Amygdala (tissue), 56 donors: Measurements from ENCODE around the gene GTPBP10.
"Not testable (repeated sequence)": the region's sequence is repeated elsewhere in the genome, so short reads cannot be mapped to it uniquely, and the experiment has no call there.

Source experiments
- DNase-seq, 56 donors: peaks; one replicate each; lab custom pipeline; 2025; lab: John Stamatoyannopoulos, UW

GTPBP10 gene, protein sequence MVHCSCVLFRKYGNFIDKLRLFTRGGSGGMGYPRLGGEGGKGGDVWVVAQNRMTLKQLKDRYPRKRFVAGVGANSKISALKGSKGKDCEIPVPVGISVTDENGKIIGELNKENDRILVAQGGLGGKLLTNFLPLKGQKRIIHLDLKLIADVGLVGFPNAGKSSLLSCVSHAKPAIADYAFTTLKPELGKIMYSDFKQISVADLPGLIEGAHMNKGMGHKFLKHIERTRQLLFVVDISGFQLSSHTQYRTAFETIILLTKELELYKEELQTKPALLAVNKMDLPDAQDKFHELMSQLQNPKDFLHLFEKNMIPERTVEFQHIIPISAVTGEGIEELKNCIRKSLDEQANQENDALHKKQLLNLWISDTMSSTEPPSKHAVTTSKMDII

DNA sequence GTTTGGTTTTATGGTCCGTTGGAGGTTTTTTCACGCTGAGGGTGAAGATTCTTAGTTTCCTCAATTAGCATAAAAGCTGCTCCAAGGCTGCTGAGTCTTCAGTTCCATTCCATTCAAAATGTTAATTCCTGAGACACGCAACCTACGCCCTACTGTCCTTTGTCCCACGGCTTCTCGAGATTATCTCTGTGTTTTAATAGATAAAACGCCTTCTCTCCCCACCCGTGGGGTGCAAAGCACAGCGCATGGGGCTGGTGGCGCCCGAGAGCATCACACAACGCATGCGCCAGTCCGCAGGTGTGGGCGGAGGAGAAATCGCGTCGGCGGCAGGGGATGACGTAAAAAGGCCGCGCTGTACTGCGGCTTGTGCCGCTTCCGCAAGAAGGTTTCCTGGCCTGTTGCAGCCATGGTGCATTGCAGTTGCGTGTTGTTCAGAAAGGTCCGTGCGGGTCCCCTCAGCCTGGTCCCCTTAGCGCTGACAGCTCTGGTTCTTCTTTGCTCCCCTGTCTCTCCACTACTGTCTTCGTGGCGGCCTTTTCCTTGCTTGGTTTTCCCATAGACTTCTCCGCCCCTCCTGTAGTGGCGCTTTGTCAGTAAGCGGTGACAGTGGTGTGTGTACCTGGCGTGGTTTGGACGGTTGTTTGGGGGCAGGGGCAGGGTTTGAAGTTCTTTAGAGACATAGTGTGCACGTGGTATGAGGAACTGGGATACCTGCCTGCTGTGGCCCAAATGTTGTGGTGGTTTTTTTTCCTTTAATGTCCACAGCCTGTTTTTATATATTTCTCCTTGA lies at the start of gene GTPBP10:
Gene GTPBP10, plus strand, starts transcription at position 381 of the 790 bp plus-strand sequence. Its CDS starts 26 bp downstream, at position 407.
- peak; percentile 45 to 94 (median 84) for DNase-seq

DNA sequence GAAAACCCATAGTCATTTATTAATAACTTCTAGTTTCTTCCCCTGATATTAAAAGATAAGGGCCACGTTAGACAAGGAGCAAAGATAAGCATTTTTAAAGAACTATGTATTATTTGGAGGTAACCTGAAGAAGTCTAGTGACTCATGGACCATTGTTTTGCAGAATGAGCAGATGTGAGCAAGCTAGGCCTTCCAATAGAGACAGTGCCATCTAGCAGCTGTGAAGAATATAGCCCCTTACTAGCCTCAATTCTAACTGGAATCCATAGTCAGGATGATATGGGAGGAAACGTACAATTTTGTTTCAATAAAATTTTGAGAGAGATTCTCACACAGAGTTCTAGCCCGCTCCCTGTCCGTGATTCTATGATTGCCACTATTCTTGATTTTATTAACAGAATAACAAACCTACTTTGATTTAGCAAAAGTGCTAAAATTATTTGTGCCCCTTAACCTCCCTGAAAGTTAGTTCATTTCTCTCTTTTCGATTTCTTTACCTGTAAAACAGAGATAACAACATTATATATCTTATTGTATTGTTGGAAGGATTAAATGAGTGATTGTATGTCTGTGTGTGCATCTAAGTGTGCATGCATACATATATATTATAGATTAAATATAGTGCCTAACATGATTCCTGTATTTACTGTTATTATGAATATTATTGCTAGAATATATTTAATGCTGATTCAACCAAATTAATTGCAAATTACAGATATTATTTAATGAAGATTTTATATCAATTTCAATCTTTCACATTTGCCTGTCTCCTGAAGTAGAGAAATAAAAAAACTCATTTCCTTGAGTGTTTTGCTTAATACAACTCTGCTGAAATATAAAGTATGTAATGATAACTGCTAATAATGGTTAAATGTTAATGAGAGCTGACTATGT lies 48.1 kb upstream of the GTPBP10 start:
- peak in 1 of 56 donors; percentile 2 for DNase-seq

DNA sequence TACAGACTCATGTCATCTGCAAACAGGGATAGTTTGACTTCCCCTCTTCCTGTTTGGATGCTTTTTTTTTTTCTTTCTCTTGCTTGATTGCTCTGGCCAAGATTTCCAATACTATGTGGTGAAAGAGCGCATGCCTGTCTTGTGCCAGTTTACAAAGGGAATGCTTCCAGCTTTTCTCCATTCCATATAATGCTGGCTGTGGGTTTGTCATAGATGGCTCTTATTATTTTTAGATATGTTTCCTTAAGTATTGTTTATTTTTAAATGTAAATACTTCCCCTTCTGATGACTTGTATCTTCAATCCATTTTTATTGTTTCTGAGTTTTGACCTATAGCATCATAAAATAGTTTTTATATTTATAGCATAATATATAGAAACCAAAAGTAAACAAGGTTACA lies 43.3 kb upstream of the GTPBP10 start:
- DNase-seq: no peak

DNA sequence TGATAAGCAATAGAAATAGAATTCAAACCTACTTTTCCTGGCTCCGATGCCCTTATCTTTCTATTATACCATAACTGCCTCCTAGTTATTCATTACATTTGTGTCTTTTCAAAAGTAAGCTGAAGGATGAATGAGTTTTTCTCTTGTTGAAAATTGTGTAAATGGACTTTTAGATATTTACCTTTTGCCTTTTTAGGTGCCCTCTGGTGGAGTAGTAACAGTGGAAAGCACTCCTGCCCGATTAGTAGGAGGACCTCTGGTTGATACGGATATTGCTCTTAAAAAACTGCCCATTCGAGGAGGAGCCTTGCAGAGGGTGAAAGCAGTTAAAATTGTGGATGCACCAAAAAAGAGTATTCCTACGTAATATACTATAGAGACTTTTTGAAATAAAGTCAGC lies 36.6 kb upstream of the GTPBP10 start:
- no peak for DNase-seq

DNA sequence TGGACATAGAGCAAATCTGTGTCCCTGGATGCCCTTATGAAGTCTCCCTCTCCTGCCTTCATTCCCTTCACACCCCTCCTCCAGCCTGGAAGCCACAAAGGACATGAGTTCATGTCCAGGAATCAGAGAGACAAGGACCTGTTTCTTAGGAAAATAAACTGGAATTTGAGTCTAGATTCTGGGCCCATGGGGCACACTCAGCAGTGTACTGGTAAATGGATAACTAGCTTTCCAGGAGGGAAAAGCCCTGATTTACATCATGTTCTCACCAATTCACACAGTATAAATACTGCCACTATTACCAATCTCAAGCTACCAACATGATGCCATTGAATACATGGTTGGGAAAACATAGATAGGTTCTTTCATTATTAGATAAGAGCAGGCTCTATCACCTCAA lies 35.3 kb upstream of the GTPBP10 start:
- no peak for DNase-seq

DNA sequence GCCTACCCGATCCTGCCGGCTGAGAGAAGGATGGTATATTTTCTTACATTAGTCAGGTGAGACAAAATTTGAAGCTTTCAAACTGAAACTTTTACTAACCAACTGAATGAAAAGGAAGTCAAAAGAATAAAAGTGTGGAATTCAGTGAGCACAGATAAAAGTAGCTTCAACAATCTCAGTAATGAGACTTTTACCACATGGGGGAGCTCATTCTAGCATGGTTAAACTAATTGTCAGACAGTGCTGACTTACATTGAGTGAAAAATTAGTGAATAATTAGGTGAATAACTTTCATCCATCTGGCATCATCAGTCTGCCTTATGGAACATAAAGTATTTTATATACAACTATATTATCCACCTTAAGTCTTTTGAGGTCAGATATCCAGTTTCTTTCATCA lies 33.8 kb upstream of the GTPBP10 start:
- no peak for DNase-seq

DNA sequence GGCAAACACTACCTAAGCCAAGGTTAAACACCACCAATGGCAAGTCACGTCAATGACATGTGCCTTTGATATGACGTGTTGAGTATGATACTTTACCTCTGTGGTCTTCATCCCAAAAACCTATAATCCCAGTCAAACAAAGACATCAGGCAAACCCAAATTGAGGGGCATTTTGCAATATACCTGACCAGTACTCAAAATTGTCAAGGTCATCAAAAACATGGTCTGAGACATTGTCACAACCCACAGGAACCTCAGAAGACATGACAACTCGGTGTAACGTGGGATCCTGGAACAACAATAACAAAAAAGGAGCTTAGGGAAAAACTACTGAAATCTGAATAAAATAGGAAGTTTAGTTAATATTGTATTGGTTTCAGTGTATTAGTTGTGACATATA lies 32.6 kb upstream of the GTPBP10 start:
- no peak for DNase-seq

DNA sequence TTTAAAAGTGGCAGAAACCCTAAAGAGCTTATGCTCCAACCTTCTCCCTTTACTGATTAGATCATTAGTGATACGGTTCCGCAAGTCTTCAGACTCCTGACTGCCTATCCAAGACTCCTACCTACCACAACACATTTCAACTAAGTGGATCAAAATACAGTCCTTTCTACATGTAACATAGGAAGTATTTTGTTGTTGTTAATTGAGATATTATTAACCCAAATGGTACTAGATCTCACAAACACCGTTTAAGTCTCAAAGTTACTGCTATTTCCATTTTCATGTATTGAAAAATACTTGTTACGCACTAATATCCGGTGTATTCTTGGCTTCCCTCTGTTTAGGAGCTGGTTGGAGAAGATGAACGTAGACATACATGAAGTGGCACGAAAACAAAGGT lies 26.5 kb upstream of the GTPBP10 start:
- DNase-seq: no peak

DNA sequence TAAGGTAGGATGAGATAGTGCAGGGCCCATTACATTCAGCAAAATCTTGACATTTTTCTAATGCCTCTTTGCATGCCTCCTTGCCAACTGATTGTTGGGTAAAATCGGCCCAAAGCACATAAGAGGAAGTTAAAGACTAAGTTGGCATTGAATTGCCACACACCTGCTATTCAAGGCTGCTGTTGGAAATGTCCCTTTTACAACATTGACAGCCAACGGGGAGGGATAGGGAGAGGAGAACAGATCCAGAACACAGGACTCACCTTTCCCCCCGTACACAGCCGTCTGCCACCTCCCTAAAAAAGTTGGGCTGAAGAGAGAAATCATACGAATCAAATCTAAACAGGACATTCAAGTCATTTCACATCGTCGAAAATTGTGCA lies 26.1 kb upstream of the GTPBP10 start:
- DNase-seq: no peak

DNA sequence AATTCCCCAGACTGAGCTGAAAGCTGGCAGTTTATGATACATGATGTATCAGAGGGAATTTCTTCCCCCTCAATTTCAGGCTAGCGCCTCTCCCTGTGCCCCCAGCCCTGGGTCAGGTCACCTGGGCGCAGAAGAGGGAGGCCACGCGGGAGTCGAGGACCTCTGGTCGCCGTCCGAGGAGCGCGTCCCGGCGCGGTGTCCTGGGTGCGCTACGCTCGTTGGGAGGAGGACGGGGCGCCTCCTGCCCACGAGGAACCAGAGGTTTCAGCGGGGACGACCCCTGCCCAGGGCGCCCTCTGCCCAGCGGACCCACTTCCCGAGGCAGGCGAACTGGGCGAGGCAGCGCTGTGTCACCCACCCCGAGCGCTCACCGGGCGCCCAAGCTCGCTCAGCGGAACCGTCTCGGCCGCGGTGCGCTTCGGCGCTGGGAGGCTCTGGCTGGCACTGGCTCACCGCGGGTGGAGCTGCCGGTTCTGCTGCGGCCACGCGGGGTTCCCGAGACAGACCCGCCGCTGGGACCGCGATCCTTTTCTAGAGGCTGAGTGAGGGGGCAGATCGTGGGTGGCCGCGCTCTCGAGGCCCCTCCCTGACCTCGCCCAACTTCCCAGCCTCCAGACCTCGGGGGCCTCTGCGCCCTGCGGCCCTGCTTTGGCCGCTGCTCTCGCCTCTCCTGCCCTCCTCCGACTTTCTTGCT lies 25.6 kb upstream of the GTPBP10 start, which contains the start of gene FAM237B:
Gene FAM237B, minus strand, starts transcription at position 504 of the 694 bp plus-strand sequence. CDS start 1,556 bp downstream, outside the sequence.
- DNase-seq: peak in 3 of 56 donors; percentile 3 to 9 (median 4)

DNA sequence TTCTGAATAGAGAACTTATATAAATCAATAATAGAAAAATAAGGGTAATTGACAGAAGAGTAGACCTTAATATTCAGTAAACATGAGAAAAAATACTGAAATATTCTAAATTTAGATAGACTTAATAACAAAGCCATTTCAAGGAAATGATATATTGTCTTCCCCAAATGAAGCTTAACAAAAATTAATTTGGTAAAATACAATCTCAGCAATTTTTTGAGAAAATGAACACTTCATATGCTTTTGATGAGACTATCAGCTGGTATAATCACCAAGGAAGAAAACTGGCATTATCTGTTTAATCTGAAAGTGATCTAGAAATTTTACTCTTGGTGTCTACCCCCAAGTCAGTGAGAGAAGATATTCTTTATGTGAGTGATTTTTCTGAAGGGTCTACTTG lies 23.7 kb upstream of the GTPBP10 start:
- DNase-seq: no peak

DNA sequence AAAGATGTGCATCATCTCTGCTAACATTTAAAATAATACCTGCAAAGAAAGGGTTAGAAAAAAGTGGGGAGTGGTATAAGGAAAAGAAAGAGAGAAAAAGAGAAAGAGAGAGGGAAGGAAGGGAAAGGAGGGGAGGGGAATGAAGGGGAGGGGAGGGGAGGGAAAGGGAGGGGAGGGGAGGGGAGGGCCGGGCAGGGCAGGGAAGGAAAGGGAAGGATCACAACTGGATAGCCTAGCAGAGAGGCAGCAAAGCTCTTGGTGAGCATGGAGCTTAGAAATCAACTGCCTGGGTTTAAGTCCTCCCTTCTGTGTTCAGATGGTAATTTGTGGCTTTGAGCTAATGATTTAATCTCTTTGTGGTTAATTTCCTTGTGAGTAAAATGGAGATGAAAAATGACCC lies 20.0 kb upstream of the GTPBP10 start:
- no peak for DNase-seq

DNA sequence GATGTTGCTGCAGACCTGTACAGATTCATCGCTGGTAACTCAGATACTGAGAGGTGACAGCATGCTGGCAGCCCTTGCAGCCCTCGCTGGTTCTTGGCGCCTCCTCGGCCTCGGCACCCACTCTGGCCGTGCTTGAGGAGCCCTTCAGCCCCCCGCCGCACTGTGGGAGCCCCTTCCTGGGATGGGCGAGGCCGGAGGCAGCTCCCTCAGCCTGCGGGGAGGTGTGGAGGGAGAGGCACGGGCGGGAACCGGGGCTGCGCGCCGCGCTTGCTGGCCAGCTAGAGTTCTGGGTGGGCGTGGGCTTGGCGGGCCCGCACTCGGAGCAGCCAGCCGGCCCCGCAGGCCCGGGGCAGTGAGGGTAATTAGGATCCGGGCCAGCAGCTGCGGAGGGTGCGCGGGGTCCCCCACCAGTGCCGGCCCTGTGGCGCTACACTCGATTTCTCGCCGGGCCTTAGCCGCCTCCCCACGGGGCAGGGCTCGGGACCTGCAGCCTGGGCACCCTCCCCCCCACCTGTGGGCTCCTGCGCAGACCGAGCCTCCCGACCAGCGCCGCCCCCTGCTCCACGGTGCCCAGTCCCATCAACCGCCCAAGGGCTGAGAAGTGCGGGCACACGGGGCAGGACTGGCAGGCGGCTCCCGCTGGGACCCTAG lies 12.2 kb upstream of the GTPBP10 start:
- DNase-seq: no peak

DNA sequence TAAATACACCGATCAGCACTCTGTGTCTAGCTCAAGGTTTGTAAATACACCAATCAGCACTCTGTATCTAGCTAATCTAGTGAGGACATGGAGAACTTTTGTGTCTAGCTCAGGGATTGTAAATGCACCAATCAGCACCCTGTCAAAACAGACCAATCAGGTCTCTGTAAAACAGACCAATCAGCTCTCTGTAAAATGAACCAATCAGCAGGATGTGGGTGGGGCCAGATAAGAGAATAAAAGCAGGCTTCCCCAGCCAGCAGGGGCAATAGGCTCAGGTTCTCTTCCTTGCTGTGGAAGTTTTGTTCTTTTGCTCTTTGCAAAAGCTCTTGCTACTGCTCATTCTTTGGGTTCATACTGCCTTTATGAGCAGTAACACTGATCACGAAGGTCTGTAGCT lies 11.6 kb upstream of the GTPBP10 start:
- DNase-seq: not testable (repeated sequence)

DNA sequence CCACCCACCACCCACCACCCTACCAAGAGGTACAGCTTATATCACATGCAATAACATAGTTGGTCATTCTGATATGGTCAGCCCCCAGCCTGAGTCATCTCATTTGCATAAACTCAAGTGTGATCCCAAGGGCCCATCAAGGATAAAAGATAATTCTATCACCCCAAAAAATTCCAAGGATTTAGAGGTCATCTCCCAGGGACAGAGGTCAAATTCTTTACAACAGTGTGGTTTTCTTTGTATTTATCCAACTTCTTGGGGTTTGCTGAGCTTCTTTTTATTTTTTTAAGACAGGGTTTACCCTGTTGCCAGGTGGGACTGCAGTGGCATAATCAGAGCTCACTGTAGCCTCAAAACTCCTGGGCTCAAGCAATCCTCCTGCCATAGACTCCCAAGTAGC lies 9.4 kb upstream of the GTPBP10 start:
- DNase-seq: no peak

DNA sequence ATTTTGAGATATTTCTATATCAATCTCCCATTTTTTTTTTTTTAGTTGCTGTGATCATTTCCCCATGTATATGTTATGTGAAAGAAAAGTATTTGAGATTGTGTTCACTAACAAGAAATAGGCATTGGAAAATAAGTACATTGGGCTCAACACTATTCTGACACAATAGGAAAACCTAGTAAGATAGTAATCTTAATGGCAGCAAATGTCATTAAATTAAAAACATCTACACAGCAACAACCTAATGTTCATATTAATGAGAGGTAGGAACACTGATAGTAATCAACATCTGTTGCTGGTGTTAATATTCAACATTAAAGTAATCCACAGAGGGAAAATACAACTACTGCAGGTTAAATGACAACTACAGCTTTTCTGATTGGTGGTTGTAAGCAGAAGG lies 1.5 kb upstream of the GTPBP10 start:
- DNase-seq: no peak

DNA sequence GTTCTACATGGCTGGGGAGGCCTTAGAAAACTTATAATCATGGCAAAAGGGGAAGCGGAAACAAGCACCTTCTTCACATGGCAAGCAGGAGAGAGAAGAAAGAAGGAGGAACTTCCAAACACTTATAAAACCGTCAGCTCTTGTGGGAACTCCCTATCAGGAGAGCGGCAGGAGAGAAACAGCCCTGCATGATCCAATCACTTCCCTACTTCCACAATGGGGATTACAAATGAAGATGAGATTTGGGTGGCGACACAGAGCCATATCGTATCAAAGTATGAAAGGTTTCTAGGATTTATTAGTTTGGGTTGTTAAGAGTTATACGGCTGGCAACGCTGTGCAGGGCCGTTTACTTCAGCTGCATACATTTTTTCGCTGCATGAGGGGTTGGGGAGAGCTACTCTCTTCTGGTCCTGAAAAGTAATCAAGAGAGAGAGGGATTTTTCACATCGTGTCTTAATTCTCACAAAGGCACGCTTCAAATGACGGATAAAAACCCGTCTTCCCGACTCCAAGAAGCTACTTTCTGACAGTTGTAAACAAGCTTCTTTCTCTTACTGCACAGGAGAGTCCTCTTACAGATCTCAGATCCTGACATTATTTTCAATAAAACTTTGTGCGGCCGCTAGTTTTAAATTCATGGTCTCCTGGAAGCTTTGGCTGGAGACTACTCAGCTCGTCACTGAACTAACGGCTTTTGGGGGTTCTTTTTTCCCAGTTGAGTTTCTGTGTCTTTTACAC lies 751 bp upstream of the GTPBP10 start:
- DNase-seq: peak in 13 of 56 donors; percentile 7 to 59 (median 41)

DNA sequence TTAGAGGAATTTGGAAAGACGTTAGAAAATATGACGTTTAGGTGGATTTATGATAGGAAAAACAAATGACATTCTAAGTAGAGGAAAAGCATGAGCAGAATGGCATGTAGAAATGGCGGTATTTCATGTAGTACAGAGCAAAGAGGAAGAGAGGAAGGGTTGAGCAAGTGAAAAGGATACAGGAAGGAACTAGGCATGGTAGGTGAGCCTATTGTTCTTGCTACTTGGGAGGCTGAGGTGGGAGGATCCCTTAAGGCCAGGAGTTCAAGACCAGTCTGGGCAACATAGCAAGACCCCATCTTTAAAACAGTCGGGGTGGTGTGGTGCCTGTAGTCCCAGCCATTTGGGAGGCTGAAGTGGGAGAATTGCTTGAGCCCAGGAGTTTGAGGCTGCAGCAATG lies 1.2 kb downstream of the GTPBP10 start:
- DNase-seq: no peak

DNA sequence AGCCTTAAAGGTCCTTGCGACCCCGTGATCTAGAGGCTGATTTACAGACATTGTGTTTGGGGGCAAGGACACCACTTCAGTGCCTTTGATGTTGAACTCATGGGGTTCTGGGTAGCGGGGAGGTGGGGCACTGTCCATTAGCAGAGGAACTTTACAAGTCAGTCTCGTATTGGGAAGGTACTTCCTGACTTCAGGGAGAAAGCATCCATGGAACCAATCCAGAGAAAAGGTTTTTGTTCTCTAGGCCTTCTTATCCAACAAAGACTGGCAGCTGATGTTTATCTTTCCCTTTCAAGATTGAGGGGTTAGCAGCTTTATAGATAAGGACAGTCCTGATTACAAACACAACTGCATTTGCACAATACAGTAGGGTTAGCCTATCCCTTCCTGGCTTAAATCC lies 2.8 kb downstream of the GTPBP10 start:
- DNase-seq: no peak
